CD1c-positive myeloid dendritic cell (primary cell): Measurements from ENCODE around the gene TSPAN4.

Experiments
- DNase-seq: peaks from one replicate; pipeline ENCODE4 v3.0.0-alpha.2; 2016; ENCODE audit errors: extremely low spot score

The TSPAN4 gene

DNA sequence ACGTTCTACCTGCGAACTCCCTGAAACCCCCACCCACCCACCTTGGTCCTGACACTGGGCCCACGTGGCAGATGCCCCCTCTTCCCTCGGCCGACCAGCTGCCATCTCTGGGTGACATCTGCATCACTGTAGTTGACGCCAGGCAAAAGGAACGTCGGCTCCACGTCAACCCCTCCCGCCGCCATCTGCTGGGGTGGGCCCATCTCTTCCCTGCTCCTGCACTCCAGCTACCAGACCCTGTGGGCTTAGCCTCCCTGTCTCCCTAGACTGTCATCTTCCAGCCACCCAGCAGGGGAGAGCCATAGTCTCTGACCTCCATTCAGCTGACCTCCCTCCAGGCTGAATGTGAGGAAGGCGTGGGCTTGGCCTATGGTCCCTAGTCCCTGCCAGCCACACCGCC is 46.6 kb downstream of the TSPAN4 start:
- DNase-seq, result no peak

GRCh38 chr11:889687-890475 is 47.2 kb downstream of the TSPAN4 start:
- DNase-seq, result no peak

GRCh38 chr11:890794-891540 is 48.3 kb downstream of the TSPAN4 start:
- DNase-seq, result no peak

DNA sequence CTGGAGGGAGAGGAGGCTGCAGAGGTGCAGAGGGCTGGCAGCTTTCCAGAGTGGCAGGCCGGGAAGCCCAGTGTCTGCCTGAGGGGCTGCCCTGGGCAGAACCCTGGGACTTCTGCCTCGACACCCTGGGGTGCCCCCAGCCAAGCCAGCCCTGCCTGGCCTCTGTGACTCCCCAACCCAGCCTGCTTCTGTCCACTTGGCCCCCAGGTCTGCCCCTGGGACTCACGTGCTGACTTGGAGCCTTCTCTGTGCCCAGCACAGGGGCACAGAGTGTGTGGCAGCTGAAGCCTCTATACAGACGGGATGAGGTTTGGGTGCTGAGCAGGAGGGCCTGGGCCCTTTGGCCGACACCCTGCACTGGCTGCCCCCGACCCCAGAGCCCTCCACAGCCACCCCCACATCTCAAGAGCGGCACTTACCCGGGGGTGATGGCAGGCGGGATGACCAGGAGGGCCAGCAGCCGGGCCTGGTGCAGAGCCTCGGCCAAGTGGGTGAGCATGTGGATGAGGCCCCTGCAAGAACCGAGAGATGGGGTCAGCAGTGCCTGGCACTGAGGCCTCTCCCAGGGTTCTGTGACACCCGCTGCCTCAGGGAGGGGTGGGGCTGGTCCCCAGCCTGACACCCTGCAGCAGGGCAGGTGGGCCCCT is 50.5 kb downstream of the TSPAN4 start:
- no peak for DNase-seq

DNA sequence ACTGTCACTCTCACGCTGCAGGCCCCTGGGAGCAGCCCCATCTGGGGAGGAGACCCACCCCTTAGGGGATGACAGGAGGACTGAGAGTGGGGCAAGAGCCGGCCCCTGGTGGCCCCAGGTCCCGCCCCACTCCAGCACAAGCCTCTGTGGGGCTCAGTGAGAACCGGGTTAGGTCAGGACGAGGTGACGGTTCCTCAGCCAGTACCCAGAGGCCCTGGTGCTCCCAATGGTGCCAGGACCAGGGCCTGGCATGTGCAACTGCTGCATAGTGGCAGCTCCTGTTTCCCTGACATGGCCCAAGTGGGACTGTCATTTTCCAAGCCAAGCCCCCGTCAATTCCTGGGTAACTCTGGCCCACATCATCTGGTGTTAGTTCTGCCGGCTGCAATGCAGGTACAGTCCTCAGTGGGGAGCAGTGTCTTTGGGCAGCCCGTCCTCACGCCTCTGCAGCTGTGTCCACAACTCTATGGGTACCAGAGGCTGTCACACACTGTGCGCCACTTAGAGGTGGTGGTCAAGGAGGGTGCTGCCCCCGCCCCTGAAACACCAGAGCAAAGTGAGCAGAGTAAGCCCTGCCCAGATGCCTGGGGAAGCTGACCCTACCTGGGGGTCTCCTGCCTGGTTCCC is 52.0 kb downstream of the TSPAN4 start:
- no peak for DNase-seq

DNA sequence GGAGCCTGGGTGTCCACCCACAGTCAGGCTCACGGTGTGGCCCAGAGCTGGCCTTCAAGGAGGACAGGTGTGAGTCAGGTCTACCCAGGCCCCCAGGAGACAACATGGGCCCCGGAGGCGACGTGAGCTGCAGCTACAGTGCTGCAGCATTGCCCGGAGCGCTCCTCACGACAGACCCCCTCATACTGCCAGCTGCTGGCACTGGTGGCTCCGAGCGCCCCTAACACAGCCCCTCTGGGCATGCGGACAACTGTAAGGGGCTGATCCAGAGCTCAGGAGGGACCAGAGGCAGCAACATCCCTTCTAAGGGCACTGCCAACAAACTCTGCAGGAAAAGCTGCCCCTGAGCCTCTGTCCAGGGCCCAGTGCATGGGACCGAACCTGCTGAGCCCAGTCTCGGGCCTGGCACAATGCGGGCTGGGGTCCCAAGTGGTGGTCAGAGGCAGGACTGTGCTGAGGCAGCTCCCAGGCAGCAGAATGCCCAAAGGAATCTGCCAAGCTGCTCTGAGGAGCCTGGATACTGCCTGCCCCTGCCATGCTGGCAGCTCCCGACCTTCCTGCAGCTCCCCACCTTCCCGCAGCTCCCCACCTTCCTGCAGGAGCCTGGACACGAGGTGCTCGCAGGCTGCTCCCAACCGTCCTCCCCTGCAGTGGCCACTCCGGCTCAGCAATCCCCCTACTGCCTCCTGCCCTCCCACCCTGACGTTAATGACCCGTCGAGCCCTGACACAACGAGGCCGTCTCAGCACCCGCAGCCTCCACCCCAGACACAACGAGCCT is 52.9 kb downstream of the TSPAN4 start:
- DNase-seq, result no peak

- DNase-seq, result no peak
These were observed 54.8 kb downstream of the TSPAN4 start for GRCh38 chr11:897253-898142.

DNA sequence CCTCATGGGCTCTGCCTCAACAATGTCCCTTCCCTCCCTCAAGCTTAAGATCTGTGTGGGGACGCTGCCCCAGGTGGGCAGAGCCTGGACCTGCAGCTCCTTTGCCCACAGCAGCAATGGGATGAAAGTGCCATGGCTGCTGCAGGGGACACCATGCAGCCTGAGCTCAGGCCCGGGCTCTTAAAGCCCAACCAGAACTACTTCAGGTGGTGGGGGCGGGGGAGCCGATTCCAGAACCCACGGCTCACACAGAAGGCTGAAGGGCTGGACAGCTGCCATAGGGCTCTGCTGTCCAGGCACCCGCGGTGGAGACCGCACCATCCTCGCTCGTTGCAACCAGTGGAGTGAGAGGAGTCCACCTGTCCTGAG is 55.5 kb downstream of the TSPAN4 start:
- DNase-seq, result no peak

DNA sequence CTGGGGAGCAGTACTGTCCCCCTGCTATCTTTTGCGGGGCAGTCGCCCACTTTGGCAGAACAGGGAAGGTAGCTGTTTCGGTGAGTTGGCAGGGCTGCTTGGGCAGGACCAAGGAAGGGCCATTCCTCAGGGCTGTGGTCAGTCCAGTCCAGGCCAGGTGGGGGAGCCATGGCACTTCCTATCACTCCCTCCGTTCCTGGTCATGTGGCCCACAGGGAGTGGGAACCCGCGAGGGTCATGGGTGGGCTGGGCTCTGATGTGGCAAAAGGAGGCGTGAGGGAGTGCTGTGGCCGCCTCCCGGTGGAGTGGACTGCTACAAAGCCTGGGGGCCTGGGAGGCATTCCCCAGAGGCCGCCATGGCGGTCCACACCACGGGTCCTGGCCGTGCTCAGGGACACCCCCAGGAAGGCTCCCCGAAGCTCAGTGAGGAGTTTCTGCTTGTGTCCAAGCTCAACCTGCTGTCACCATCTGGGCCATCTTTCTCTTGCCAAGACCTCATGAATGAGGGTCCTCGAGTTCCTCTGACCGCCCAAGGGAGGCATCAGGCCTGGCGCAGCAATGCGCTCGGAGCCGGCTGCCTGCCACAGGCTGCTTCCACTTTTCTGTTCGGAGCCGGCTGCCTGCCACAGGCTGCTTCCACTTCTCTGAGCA is 56.0 kb downstream of the TSPAN4 start:
- DNase-seq, result no peak

DNA sequence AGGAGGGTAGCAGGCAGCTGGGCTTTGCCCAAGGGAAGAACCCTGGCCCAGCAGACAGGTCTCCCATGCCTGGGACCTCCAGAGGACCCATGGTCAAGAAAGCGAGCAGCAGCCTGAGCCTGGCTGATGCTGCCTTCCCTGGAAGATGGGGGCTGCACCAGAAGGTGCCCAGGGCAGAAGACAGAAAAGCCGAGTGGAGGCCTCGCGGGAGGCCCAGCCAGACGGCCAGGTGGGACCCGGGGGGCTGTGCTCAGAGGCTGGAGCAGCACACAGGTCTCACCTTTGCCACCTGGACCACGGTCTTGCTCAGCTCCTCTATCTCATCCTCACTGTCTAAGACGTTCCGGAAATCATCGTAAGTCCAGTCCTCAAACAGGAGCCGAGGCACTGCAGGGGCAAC is 57.1 kb downstream of the TSPAN4 start:
- no peak for DNase-seq

DNA sequence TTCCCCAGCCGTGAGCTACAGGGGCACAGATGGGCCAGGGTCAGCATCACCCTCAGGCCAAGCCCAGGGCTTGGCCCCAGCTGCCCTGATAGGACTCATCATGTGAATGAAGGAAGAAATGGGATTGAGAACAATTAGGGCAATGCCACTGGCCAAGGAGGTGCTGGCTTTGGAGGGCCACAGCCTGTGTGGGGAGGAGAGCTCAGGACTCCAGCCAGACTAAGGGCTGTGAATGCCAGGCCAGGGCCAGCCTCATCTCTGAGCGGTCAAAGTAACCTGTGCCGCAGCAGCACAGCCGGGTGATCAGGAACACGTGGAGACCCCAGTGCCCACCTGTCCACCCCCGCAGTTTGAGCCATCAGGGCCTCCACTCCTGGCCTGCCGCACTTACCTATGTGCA is 57.9 kb downstream of the TSPAN4 start:
- no peak for DNase-seq

DNA sequence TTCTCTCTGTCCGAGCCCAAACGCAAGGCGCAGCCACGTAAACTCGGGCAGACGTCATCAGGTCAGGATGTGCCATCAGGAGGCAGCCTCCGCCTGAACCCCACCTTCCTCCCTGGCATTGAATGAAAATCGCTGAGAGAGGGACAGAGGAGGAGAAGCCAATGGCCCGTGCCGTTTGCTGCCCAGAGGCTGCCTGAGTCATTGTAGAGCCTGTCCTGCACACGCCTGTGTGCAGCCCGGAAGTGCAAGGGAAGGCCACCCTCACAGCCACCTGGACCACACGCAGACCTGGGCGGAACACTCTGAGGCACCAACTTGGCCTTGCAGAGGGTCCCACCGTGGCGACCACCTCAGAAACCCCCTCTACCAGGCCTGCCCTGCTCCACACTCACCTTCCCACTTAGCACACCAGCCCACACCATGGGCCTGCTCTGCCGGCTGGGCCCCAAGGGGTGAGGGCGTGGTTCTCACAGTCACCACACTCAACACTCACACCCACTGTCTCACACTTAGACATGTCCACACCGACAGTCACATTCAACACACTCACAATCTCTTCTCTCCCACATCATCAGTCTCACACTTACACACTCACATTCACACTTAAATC is 58.9 kb downstream of the TSPAN4 start:
- DNase-seq, result no peak

DNA sequence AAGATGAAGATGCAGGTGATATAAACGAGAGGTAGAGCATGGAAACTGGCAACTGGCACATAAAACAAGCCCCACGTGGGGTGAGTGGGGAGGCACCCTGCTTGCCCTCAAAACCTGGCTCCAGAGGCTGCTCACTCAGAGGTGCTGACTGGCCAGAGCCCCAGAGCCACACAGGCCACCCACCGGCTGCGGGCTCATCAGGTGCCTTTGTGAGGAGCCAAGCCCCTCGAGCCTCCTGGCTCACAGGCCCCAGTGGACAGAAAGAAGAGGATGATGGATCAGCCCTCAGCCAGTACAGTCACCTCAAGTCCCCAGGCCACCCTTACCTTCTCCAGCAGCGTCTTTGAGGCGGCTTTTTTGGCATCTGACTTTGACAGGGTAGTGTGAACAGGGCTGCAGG is 61.7 kb downstream of the TSPAN4 start:
- no peak for DNase-seq

GRCh38 chr11:905952-906351 is 63.3 kb downstream of the TSPAN4 start:
- no peak for DNase-seq

GRCh38 chr11:907668-908067 is 65.0 kb downstream of the TSPAN4 start:
- no peak for DNase-seq

- DNase-seq, result no peak
These were observed 65.6 kb downstream of the TSPAN4 start for GRCh38 chr11:908273-908672.

DNA sequence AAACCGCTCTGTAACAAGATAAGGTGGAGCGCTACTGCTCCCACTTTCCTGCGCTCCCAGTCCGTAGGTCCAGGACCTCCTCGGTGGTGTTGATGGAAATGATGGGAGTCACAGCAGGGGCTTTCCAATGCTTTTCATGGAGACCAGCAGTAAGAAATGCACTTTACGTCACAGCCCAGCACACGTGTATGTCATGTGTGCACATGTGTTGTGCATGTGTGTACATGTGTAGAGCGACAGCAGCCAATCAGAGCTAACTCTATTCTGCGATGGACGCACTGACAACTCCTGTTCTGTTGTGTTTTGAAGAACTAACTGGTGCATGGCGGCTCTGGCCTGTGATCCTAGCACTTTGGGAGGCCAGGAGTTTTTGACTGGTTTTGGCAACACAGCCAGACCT is 66.8 kb downstream of the TSPAN4 start:
- DNase-seq, result no peak

DNA sequence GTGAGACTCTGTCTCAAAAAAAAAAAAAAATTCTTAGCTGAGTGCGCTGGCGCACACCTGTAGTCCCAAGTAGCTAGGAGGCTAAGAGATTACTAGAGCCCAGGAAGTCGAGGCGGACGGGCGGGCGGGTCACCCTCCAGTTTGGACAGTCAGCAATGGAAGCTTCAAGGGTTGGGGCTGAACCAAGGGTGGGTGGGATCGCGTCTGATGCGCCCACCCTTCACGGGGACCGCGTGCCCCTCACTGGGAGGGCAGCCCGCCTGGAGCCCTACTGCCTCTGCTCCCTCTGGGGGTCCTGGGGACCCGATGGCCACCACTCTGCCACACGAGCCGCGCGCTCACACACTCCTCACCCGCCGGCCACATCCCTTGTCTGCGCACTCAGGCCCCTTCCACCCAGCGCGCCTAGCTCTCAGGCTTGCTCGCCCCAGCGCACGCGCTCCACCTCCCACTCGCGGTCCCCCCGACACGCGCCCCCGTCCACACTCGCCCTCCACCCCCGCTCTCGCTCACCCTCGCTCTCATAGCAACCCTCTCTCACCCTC is 67.5 kb downstream of the TSPAN4 start:
- peak; percentile 35 for DNase-seq

DNA sequence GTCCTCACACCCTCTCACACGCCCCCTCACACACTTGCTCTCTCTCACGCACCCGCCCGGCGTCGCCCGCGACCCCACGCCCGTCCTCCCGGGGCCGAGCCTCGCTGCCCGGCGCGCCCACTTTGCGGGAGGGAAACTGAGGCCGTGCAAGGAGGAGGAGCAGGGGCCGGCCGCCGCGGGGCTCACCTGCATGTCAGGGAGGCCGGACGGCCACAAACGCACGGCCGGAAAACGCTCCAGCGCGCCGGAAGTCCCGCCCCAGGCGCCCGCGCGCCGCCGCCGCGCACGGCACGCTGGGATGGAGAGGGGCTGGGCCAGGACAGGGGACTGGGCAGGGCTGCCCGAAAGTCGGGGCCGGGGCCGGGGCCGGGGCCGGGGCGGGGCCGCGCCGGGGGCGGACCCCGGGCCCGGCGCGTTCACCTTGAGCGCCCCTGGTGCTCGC is 68.0 kb downstream of the TSPAN4 start, which contains the start of gene CHID1:
CHID1 (minus strand) TSS at position 222 of the 442 bp plus-strand sequence. CDS start 5,994 bp downstream, outside the sequence.
- DNase-seq, result peak; percentile 87
